CD4-positive, alpha-beta memory T cell (primary cell): ENCODE data around the gene TTC6. TPM values are rescaled to one million over a fixed set of nuclear protein-coding genes. Genes with fewer than 3 reads are reported as not detected.

Experiments
- CTCF ChIA-PET: fragments of 350-600 bp; sonication (Branson Sonifier 250); formaldehyde crosslinking; loops from one replicate; lab custom pipeline; 2021; ENCODE audit warnings: inconsistent platforms; ENCODE audit not compliant: partially characterized antibody; lab: Charles Lee
- POLR2A ChIA-PET: fragments of 350-600 bp; sonication (Branson Sonifier 250); formaldehyde crosslinking; loops from one replicate; lab custom pipeline; 2021; ENCODE audit not compliant: partially characterized antibody; lab: Charles Lee
- DNase-seq, 5 donors: peaks; one replicate each; pipeline versions ENCODE4 v3.0.0 to v3.0.0-alpha.2; 2020 to 2022; ENCODE audit warnings: mixed read lengths in 1 of 5
- H3K27ac ChIP-seq: one replicate; pipeline ENCODE4 v1.7.0; 2013; ENCODE audit warnings: low read depth, low read length
- H3K27me3 ChIP-seq: 2 replicates; pipeline ENCODE4 v1.7.0; 2013; ENCODE audit warnings: mild to moderate bottlenecking, low read length, moderate library complexity; ENCODE audit not compliant: insufficient read depth
- H3K36me3 ChIP-seq: 2 replicates; pipeline ENCODE4 v1.7.0; 2013; ENCODE audit warnings: mild to moderate bottlenecking, low read length, moderate library complexity; ENCODE audit not compliant: insufficient read depth
- H3K4me1 ChIP-seq: 2 replicates; pipeline ENCODE4 v1.7.0; 2013; ENCODE audit warnings: mild to moderate bottlenecking, low read length, moderate library complexity; ENCODE audit not compliant: insufficient read depth
- H3K4me3 ChIP-seq, 2 donors: one replicate each; pipeline ENCODE4 v1.7.0; 2013; ENCODE audit warnings: low read length in 2 of 2, mild to moderate bottlenecking in 1 of 2
- H3K9me3 ChIP-seq, 2 donors: one replicate each; pipeline ENCODE4 v1.7.0; 2013; ENCODE audit warnings: low read length in 2 of 2, control low read depth in 1 of 2; ENCODE audit not compliant: control insufficient read depth in 1 of 2
- H3K27ac Mint-ChIP-seq, 7 donors: one replicate each; pipeline ENCODE4 v1.8.0; 2020 to 2021; ENCODE audit warnings: mixed read lengths in 7 of 7, mild to moderate bottlenecking in 6 of 7, inconsistent platforms in 3 of 7, moderate library complexity in 3 of 7
- H3K27me3 Mint-ChIP-seq, 2 donors: one replicate each; pipeline ENCODE4 v1.8.0; 2020 to 2021; ENCODE audit warnings: mixed read lengths in 2 of 2
- H3K36me3 Mint-ChIP-seq, 2 donors: one replicate each; pipeline ENCODE4 v1.8.0; 2020 to 2021; ENCODE audit warnings: mixed read lengths in 2 of 2, inconsistent platforms in 1 of 2, mild to moderate bottlenecking in 1 of 2
- H3K4me1 Mint-ChIP-seq, 4 donors: one replicate each; pipeline ENCODE4 v1.8.0; 2020 to 2021; ENCODE audit warnings: mixed read lengths in 4 of 4, mild to moderate bottlenecking in 1 of 4
- H3K4me3 Mint-ChIP-seq, 8 donors: one replicate each; pipeline ENCODE4 v1.8.0; 2020 to 2021; ENCODE audit warnings: mixed read lengths in 8 of 8, mild to moderate bottlenecking in 7 of 8, moderate library complexity in 6 of 8, inconsistent platforms in 3 of 8
- H3K9me3 Mint-ChIP-seq, 8 donors: one replicate each; pipeline ENCODE4 v1.8.0; 2020 to 2021; ENCODE audit warnings: mixed read lengths in 8 of 8, mild to moderate bottlenecking in 5 of 8, inconsistent platforms in 3 of 8, moderate library complexity in 1 of 8
- intact Hi-C: fragments of 100-400 bp; cut with micrococcal nuclease; formaldehyde crosslinking; loops from one replicate; pipeline ENCODE4 v1.15.1; 2023
- polyA plus RNA-seq, 2 donors: library from polyadenylated mRNA; unstranded; fragments of 300-500 nt; fragmentation: Illumina TruSeq; gene quantifications; one replicate each; pipeline ENCODE4 v1.2.3, GENCODE V29; 2021
- total RNA-seq, 2 experiments: library from RNA; stranded (reverse); gene quantifications; one replicate each; pipeline ENCODE4 v1.2.3, GENCODE V29; 2021

The TTC6 gene
- total and polyA plus RNA-seq, 4 experiments from 2014 or later, result not detected

- Mint-ChIP-seq H3K36me3 (no peaks in the 10 kb centered on the region), H3K9me3 (peaks cover 0 to 24% (median 16%) of the 10 kb centered on the region in 8 donors), H3K4me3 (no peak overlapping the region), H3K27me3 (peaks cover 5 to 10% of the 10 kb centered on the region in 2 donors), H3K27ac (no peak overlapping the region), H3K4me1 (no peaks in the 10 kb centered on the region)
- Histone ChIP-seq H3K9me3 (no peaks in the 10 kb centered on the region), H3K27ac (no peak overlapping the region), H3K4me1 (no peaks in the 10 kb centered on the region), H3K36me3 (no peaks in the 10 kb centered on the region), H3K27me3 (no peaks in the 10 kb centered on the region), H3K4me3 (no peak overlapping the region)
- CTCF ChIA-PET, result no interaction called here
- intact Hi-C loops, result no loop called here
- no peak for DNase-seq
- POLR2A ChIA-PET, result no interaction called here
Measured at GRCh38 chr14:37622231-37622923, 26.9 kb downstream of the TTC6 start.

- ChIA-PET CTCF (no interaction called here), POLR2A (no interaction called here)
- H3K27me3 ChIP-seq, result no peaks in the 10 kb centered on the region
- DNase-seq, result no peak
- no peaks in the 10 kb centered on the region for H3K9me3 ChIP-seq
- H3K27ac ChIP-seq, result no peak overlapping the region
- Mint-ChIP-seq H3K27me3 (peaks cover 5 to 10% of the 10 kb centered on the region in 2 donors), H3K4me3 (no peak overlapping the region), H3K27ac (no peak overlapping the region), H3K4me1 (no peaks in the 10 kb centered on the region), H3K36me3 (no peaks in the 10 kb centered on the region), H3K9me3 (peaks cover 0 to 20% (median 9%) of the 10 kb centered on the region in 8 donors)
- H3K36me3 ChIP-seq, result no peaks in the 10 kb centered on the region
- H3K4me3 ChIP-seq, result no peak overlapping the region
- H3K4me1 ChIP-seq, result no peaks in the 10 kb centered on the region
- intact Hi-C loops, result no loop called here
Measured at GRCh38 chr14:37623426-37623951, 28.1 kb downstream of the TTC6 start.

DNA sequence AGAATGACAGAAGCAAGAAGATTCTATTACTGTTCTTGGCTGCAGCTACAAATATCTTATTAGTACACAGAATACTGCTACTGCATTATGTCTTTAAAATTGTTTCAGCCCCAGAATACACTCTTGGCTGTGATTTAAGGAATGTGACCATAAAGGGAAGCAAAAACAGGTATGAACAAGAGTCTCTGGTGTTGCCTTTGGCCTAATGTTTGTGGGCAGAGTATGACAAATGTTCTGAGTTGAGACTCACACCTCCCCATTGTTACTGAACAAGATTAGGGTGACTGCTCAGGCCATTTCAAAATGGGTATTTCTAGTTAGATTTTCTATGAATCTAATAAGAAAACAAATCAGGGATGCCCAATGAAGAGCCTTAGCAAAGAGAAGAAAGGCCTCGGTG, 28.5 kb downstream of the TTC6 start:
- no peak for DNase-seq
- Histone ChIP-seq H3K27me3 (no peaks in the 10 kb centered on the region), H3K36me3 (no peaks in the 10 kb centered on the region), H3K9me3 (no peaks in the 10 kb centered on the region), H3K4me3 (no peak overlapping the region), H3K4me1 (no peaks in the 10 kb centered on the region), H3K27ac (no peak overlapping the region)
- Mint-ChIP-seq H3K9me3 (peaks cover 0 to 22% (median 9%) of the 10 kb centered on the region in 8 donors), H3K4me1 (no peaks in the 10 kb centered on the region), H3K27me3 (peaks cover 5 to 10% of the 10 kb centered on the region in 2 donors), H3K27ac (no peak overlapping the region), H3K4me3 (no peak overlapping the region), H3K36me3 (no peaks in the 10 kb centered on the region)
- ChIA-PET POLR2A (no interaction called here), CTCF (no interaction called here)
- intact Hi-C loops, result no loop called here

DNA sequence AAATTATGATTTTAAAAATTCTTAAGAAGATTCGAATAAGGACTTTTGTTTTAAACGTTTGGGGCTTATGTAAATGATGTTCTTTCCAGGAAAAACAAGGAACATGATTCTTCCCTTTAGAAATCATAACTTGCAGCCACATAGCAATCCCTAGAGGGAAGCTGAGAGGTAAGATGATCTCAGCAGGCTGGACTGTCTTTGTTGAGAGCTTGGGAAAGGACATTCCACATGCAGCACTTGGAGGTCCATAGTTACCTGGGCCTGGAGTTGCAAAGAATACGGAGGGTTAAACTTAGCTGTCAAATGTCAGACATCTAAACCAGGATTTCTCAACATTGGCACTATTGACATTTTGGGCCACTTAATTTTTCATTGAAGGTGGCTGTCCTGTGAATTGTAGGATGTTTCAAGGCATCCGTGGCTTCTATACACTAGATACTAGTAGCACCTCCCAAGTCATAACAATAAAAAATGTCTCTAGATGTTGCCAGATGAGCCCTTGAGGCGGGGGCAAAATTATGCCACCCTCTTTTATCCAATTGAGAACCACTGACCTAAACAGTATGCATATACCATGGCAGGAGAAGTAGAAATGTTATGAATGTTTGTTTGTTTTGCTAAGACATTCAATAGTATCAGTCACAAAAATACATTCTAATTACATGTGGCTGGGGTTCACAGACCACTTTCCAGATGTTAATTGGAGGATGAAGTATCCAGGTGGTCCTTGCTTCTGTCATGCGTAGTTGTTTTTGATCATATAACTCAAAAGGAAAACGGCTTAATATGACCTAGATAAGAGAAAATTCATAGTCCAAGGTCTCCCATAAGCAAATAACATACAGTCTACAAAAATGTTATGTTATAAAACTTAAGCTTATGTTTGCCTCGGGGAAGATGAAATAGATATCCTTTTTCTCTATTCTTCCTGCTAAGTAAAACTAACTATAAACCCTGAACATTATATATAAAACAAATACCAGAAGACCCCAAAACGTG, 30.5 kb downstream of the TTC6 start:
- intact Hi-C loops, result no loop called here
- Histone ChIP-seq H3K27me3 (no peaks in the 10 kb centered on the region), H3K9me3 (no peaks in the 10 kb centered on the region), H3K4me1 (no peaks in the 10 kb centered on the region), H3K27ac (no peak overlapping the region), H3K36me3 (no peaks in the 10 kb centered on the region), H3K4me3 (no peak overlapping the region)
- H3K9me3 Mint-ChIP-seq, result peaks cover 0 to 28% (median 12%) of the 10 kb centered on the region in 8 donors
- ChIA-PET POLR2A (no interaction called here), CTCF (interaction anchor here (0.6 kb wide), 1 partner anchor 362 kb away, joined by 4 read pairs; no protein-coding TSS in a partner anchor)
- H3K27me3 Mint-ChIP-seq, result peaks cover 4 to 10% of the 10 kb centered on the region in 2 donors
- DNase-seq, result no peak
- H3K4me1 Mint-ChIP-seq, result no peaks in the 10 kb centered on the region
- no peak overlapping the region for H3K27ac Mint-ChIP-seq
- H3K36me3 Mint-ChIP-seq, result no peaks in the 10 kb centered on the region
- H3K4me3 Mint-ChIP-seq, result no peak overlapping the region

DNA sequence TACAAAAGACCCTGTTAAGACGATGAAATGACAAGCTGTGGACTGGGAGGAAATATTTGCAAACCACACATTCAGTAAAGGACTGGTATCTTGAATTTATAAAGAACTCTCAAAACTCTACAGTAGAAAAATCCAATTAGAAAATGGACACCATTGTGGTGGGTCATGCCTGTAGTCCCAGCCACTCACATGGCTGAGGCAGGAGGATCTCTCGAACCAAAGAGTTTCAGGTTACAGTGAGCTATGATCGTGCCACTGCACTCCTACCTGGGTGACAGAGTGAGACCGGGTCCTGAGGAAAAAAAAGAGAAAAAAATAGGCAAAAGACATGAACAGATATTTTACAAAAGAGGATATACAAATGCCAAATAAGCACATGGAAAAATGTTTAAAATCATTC, 41.9 kb downstream of the TTC6 start:
- intact Hi-C loops, result no loop called here
- Mint-ChIP-seq H3K27ac (no peak overlapping the region), H3K4me3 (no peak overlapping the region), H3K27me3 (peaks cover 0 to 2% of the 10 kb centered on the region in 2 donors), H3K36me3 (no peaks in the 10 kb centered on the region), H3K4me1 (no peaks in the 10 kb centered on the region), H3K9me3 (peaks cover 0 to 17% (median 8%) of the 10 kb centered on the region in 8 donors)
- Histone ChIP-seq H3K9me3 (no peaks in the 10 kb centered on the region), H3K4me3 (no peak overlapping the region), H3K27me3 (no peaks in the 10 kb centered on the region), H3K4me1 (no peaks in the 10 kb centered on the region), H3K36me3 (no peaks in the 10 kb centered on the region), H3K27ac (no peak overlapping the region)
- no peak for DNase-seq
- POLR2A ChIA-PET, result no interaction called here
- CTCF ChIA-PET, result no interaction called here

GRCh38 chr14:37638599-37638998, 43.2 kb downstream of the TTC6 start:
- Histone ChIP-seq H3K9me3 (no peaks in the 10 kb centered on the region), H3K4me1 (no peaks in the 10 kb centered on the region), H3K27ac (no peak overlapping the region), H3K27me3 (no peaks in the 10 kb centered on the region), H3K36me3 (no peaks in the 10 kb centered on the region), H3K4me3 (no peak overlapping the region)
- H3K27ac Mint-ChIP-seq, result no peak overlapping the region
- H3K9me3 Mint-ChIP-seq, result peaks cover 0 to 17% (median 8%) of the 10 kb centered on the region in 8 donors
- peaks cover 0 to 2% of the 10 kb centered on the region in 2 donors for H3K27me3 Mint-ChIP-seq
- H3K4me3 Mint-ChIP-seq, result no peak overlapping the region
- no peak for DNase-seq
- ChIA-PET CTCF (no interaction called here), POLR2A (no interaction called here)
- H3K4me1 Mint-ChIP-seq, result no peaks in the 10 kb centered on the region
- H3K36me3 Mint-ChIP-seq, result no peaks in the 10 kb centered on the region
- intact Hi-C loops, result no loop called here

DNA sequence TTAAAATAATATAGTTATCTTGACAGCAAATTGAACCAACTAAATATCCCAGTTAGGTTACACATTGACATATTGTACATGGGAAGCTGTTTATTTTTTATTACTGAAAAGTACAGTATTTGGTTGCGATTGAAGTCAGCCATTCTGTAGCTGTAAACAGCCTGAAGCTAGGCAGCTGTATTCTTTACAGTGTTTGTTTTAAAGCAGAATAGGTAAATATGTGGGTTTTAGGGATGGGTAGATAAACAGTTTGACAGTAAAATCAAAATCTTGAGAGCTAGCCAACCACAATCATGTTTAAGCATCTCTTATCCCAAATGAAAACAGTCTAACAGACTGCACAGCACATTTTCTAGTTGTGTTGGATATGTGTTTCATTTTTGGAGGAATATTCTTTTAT, 45.7 kb downstream of the TTC6 start:
- no peak overlapping the region for H3K4me3 Mint-ChIP-seq
- intact Hi-C loops, result no loop called here
- H3K27ac Mint-ChIP-seq, result no peak overlapping the region
- peaks cover 0 to 9% (median 2%) of the 10 kb centered on the region in 8 donors for H3K9me3 Mint-ChIP-seq
- Histone ChIP-seq H3K4me3 (no peak overlapping the region), H3K27ac (no peak overlapping the region), H3K36me3 (no peaks in the 10 kb centered on the region), H3K9me3 (no peaks in the 10 kb centered on the region), H3K4me1 (no peaks in the 10 kb centered on the region), H3K27me3 (no peaks in the 10 kb centered on the region)
- CTCF ChIA-PET, result interaction anchor here (1.2 kb wide), 1 partner anchor 9 kb away, joined by 3 read pairs; no protein-coding TSS in a partner anchor
- no peaks in the 10 kb centered on the region for H3K36me3 Mint-ChIP-seq
- H3K27me3 Mint-ChIP-seq, result peaks cover 0 to 2% of the 10 kb centered on the region in 2 donors
- POLR2A ChIA-PET, result no interaction called here
- no peaks in the 10 kb centered on the region for H3K4me1 Mint-ChIP-seq
- no peak for DNase-seq
